Heart left ventricle (tissue), 16 donors: ENCODE results near the gene AFTPH. TPM values are rescaled to one million over a fixed set of nuclear protein-coding genes. Genes with fewer than 3 reads are reported as not detected.

Experiments used
- ATAC-seq, 4 donors: fragments of 200-7000 bp; cut with Tn5 transposase; one replicate each; pipeline ENCODE4 v1.9.1; 2020 to 2022; ENCODE audit warnings: moderate library complexity in 4 of 4, mild to moderate bottlenecking in 3 of 4, moderate number of reproducible peaks in 1 of 4
- DNase-seq, 5 donors: peaks; one replicate each; pipeline ENCODE4 v3.0.0-alpha.2; 2020
- H3K27ac ChIP-seq, 12 donors: fragments of 200-600 bp; sonication (generic) in 4 of 12; one replicate each; pipeline versions ENCODE4 v1.5.0 to v1.8.0; 2016 to 2022; ENCODE audit warnings: mild to moderate bottlenecking in 2 of 12
- H3K27me3 ChIP-seq, 9 donors: fragments of 200-600 bp; sonication (generic) in 2 of 9; one replicate each; pipeline versions ENCODE4 v1.5.1 to v1.8.0; 2016 to 2022; ENCODE audit warnings: mild to moderate bottlenecking in 3 of 9
- H3K36me3 ChIP-seq, 9 donors: fragments of 200-600 bp; sonication (generic) in 2 of 9; one replicate each; pipeline versions ENCODE4 v1.5.0 to v1.8.0; 2018 to 2022; ENCODE audit warnings: mild to moderate bottlenecking in 2 of 9
- H3K4me1 ChIP-seq, 12 donors: fragments of 200-600 bp; sonication (generic) in 4 of 12; one replicate each; pipeline versions ENCODE4 v1.5.0 to v1.8.0; 2016 to 2022; ENCODE audit warnings: mild to moderate bottlenecking in 3 of 12
- H3K4me3 ChIP-seq, 12 donors: fragments of 200-600 bp; sonication (generic) in 4 of 12; one replicate each; pipeline versions ENCODE4 v1.5.0 to v1.8.0; 2017 to 2022; ENCODE audit warnings: mild to moderate bottlenecking in 9 of 12, moderate library complexity in 4 of 12
- H3K9me3 ChIP-seq, 12 donors: fragments of 200-600 bp; sonication (generic) in 4 of 12; one replicate each; pipeline versions ENCODE4 v1.5.0 to v1.8.0; 2016 to 2022; ENCODE audit warnings: mild to moderate bottlenecking in 1 of 12
- CTCF ChIP-seq, 12 donors: fragments of 200-600 bp; sonication (generic) in 4 of 12; IDR thresholded peaks; one replicate each; pipeline versions ENCODE4 v1.5.0 to v1.8.0; 2018 to 2022; ENCODE audit warnings: antibody characterized with exemption in 12 of 12, mild to moderate bottlenecking in 5 of 12
- POLR2A ChIP-seq, 2 donors: fragments of 450-650 bp; IDR thresholded peaks; one replicate each; pipeline ENCODE4 v1.6.1; 2017; ENCODE audit warnings: antibody characterized with exemption in 2 of 2, mild to moderate bottlenecking in 2 of 2, moderate library complexity in 2 of 2
- WGBS, 4 donors: extraction: QIAGEN DNeasy Blood & Tissue Kit in 2 of 4; methylation state at CpG; one replicate each; pipeline versions ENCODE4 v1.1.5 to v1.1.7; 2013 to 2018; 5-methylcytosine and 5-hydroxymethylcytosine counted together
- intact Hi-C, 10 donors: fragments of 100-400 bp; cut with DNase I; formaldehyde crosslinking; loops; one replicate each; pipeline versions ENCODE4 v1.11.1 to v1.14.2; 2022
- polyA plus RNA-seq, 2 donors: library from polyadenylated mRNA; stranded (reverse); fragments of 200-250 nt; gene quantifications; one replicate each; pipeline ENCODE4 v1.2.3, GENCODE V29; 2013
- total RNA-seq, 9 donors: library from RNA; depleted of rRNA in 2 of 9; stranded (reverse); fragments of >200 nt in 2 of 9; fragmentation: NEBNext Ultra II Directional in 3 of 9; extraction: Animal tissue kit (Norgen Biotek cat#: 25700) in 3 of 9; gene quantifications; one replicate each; pipeline versions ENCODE4 v1.1.0 to v1.2.4, GENCODE V29; 2016 to 2023
- donor health status: ischemic (EF 13 %, LVEDD 7.1; RV severe dilation, severe dysfunction).
- donor health status: healthy with polysubstance abuse.
- donor health status: DM: no; HTN: yes; CAD: no.
- donor health status: DM: no; HTN: no; CAD: no.
- donor health status: ischemic (EF 25% LVEDD 6.9; RV normal size, moderate dysfunction).
- donor health status: ischemic (EF 25% LVEDD 5.7; RV mildly dilated, moderate dysfunction).
- donor health status: healthy.
- donor health status: DM: yes; HTN: yes; CAD: no.
- donor health status: ischemic (EF 35%, LVEDD 5.7; RV mildly dilated, moderate dysfunction).
- donor health status: nonischemic (EF 11% LVEDD 7.7; RV severe dilation, severe dysfunction).
- donor health status: DM: yes; HTN: yes; CAD: no.
- donor health status: PGD.
- donor health status: ischemic (EF 29% LVEDD 5.4; RV normal size, mild dysfunction).
- donor health status: nonischemic (EF 23%, LVEDD 6.1; RV moderate dilation, normal function).

AFTPH gene
- total and polyA plus RNA-seq, 11 donors: 9.2 to 15.2 (median 10.7) TPM

- peaks cover 0 to 22% (median 4%) of the 10 kb centered on the region in 12 donors for H3K4me1 ChIP-seq
- DNase-seq (no peak), ATAC-seq (no peak)
- no peaks in the 10 kb centered on the region for H3K27me3 ChIP-seq
- TF ChIP-seq POLR2A (IDR thresholded peaks at IDR 0.05) (no peak), CTCF (IDR thresholded peaks at IDR 0.05) (no peak)
- intact Hi-C loops: no loop called here
- WGBS, 4 donors: 90 to 96% (median 95%) methylated on average over 3 of the region's 3 CpGs
- H3K9me3 ChIP-seq: no peaks in the 10 kb centered on the region
- H3K27ac ChIP-seq: no peak overlapping the region
- peaks cover 0 to 52% (median 38%) of the 10 kb centered on the region in 9 donors for H3K36me3 ChIP-seq
- H3K4me3 ChIP-seq: no peak overlapping the region
Measured at GRCh38 chr2:64631771-64632170, 107.6 kb downstream of the AFTPH start.

DNA sequence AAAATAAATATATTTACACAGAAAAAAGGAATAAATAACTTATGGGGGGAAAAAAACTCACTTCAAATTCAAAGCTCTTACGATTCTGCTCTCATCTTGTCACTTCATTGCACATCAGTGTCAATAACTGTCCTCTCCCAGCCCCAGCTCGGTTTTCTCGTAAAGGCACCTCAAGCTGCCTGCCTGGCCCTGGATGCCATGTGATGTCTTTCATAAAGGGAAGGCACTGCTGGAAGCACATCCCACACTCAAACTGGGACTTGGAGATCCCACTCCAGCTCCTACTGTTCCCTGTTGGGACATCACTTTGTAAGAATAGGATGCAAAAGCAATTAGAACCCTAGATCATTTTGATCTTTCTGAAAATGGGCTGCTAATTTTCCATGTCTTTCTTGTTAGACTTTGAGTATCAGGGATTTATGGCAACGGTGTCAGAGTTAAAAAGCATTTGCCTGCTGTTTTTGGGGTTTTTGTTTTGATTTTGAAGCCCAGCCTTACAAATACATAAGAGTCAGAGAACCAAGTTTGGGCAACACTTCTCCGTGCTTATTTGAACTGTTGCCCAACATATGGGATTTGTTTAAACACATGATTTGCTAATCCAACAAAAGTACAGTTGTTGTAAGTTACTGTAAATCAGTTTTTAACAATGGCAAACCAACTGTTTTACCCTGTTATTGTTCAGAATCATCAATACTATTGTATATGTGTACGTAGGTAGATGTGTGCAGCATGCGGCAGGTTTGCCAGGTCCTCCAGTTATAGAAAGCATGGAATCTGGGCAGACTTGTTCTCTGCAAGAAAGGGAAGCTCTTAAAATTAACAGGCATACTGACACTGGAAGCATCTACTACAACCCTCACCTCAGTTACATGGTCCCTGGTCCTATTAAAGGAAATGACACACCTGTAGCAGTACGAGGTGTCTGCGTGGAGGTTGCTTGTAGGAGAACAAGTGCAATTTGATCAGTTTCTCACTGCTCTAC lies 109.0 kb downstream of the AFTPH start:
- TF ChIP-seq POLR2A (IDR thresholded peaks at IDR 0.05) (no peak), CTCF (IDR thresholded peaks at IDR 0.05) (no peak)
- WGBS, 4 donors: 87 to 92% (median 91%) methylated on average over 9 of the region's 9 CpGs
- peaks cover 0 to 52% (median 38%) of the 10 kb centered on the region in 9 donors for H3K36me3 ChIP-seq
- no peak for ATAC-seq
- no peaks in the 10 kb centered on the region for H3K9me3 ChIP-seq
- H3K27ac ChIP-seq: no peak overlapping the region
- intact Hi-C loops: no loop called here
- H3K4me3 ChIP-seq: no peak overlapping the region
- DNase-seq: no peak
- no peaks in the 10 kb centered on the region for H3K27me3 ChIP-seq
- H3K4me1 ChIP-seq: peaks cover 0 to 36% (median 14%) of the 10 kb centered on the region in 12 donors

DNA sequence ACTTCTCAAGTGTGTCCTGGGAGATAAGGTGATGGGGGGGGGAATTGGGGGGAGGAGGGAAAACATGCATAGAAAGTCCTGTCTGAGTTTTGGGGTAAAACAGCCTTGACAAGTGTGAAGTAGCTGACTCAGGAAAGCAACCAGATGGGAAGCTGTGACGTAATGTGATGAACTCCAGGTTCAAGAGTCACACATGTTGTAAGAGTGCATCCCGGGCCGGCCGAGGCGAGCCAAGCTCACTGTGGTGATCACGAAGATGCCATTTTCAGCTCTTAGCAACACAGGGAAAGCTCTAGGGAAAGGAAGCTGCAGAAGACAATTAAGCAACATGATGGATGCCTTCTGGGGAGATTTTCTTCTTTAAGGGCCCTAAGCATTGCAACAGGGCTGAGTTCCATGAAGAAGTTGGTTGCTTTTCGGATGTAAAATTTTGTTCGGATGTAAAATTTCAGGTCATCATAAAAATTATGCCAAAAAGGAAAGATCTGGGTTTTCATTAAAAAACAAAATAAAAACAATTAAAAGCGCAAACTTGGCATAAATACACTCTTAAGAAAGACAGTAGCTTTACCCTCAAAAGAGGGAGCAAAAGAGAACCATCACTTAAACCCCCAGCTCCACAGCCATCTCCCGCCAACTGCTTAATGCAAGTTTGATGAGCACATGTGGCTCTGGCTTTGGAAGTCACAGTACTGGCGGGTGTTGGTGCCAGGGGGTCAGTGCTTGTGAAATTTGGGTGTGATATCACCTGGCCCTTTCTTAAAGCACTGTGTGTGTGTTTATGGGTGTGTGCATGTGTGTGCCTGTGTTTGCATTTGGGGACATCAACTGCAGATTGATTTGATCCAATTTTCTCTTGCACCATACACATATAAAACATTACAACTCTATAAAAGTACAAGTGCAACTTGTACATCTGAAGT lies 110.5 kb downstream of the AFTPH start:
- H3K27ac ChIP-seq: no peak overlapping the region
- H3K9me3 ChIP-seq: no peaks in the 10 kb centered on the region
- no peak overlapping the region for H3K4me3 ChIP-seq
- intact Hi-C loops: loop anchor here in 1 of 10 donors (5.0 kb wide), 1 partner anchor 37 kb away; no protein-coding TSS in a partner anchor
- ATAC-seq: no peak
- 82 to 87% (median 84%) methylated on average over 11 of the region's 11 CpGs for WGBS, 4 donors
- TF ChIP-seq CTCF (IDR thresholded peaks at IDR 0.05): no peak
- no peak for TF ChIP-seq POLR2A (IDR thresholded peaks at IDR 0.05)
- no peaks in the 10 kb centered on the region for H3K27me3 ChIP-seq
- peaks cover 0 to 52% (median 38%) of the 10 kb centered on the region in 9 donors for H3K36me3 ChIP-seq
- H3K4me1 ChIP-seq: peaks cover 0 to 46% (median 17%) of the 10 kb centered on the region in 12 donors
- no peak for DNase-seq
